ENCODE data around the gene RAN.
"Not testable (repeated sequence)": the region's sequence is repeated elsewhere in the genome, so short reads cannot be mapped to it uniquely, and the experiment has no call there.

The RAN gene

DNA sequence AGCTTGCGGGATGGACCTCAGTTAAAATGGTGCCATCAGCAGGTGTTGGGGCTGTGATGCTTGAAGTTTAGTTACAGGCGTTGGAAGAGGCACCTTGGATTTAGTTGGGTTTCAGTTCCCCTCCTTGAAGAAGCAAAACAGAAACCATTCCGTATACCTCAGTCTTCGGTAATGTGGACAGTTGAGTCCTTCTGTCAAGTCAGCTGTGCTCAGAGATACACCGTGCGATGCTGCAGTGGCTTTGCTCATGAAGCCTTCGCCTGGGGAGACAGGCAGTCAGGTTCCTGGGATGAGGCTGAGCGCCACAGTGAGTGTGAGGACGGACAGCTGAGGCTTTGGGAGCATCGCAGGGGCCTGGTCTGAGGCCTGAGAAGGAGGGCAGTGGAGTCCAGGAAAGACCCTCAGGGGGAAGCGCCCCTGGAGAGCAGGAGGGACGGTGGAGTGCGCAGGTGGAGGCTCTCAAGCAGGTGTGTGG is 7.4 kb downstream of the RAN start:
- no peak for DNase-seq

DNA sequence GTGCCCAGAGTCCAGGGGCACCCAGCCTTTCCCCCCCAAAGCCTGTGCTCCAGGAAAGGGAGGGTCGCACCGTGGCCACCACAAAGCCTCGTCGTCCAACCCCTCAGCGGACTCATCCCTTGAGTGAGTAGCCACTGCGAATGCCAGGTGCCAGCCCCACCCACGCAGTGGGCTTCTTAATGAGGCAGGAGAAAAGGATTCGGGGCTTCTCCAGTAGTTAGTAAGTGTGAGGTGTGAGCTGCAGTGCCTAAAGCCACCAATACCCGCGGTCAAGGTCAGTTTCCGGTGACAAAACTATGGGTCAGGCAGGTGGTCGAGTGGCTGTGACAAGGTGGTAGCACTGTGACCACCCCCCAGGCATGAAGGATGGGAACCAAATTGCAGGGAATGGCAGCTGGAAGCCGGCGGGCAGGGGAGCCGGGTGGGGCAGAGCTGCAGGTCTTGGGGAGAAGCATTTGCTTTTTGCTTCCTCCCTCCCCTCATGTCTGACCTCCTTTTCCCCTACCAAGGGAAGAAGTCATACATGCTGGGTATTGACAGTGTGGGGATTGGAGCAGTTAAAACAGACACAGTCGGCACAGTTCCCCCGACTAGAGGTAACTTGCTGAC is 8.0 kb downstream of the RAN start:
- DNase-seq = no peak

DNA sequence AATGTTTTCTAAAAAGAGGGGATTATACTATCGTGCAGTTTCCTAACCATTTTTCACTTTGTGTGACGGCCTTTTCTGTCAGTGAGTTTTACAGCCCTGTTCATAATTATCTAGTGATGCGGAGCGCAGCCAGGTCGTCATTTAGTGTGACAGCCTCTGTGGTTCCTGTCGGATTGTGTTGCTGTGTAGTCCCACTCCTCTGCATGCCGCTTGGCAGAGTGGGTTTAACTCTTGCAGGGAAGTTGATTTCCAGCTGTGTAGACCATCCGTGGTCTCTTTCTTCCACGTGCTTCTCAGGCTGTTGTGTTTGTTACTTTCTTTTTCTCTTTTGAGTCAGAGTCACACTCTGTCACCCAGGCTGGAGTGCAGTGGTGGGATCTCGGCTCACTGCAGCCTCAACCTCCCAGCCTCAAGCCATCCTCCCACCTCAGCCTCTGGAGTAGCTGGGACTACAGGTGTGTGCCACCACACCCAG is 8.6 kb downstream of the RAN start:
- DNase-seq = no peak

DNA sequence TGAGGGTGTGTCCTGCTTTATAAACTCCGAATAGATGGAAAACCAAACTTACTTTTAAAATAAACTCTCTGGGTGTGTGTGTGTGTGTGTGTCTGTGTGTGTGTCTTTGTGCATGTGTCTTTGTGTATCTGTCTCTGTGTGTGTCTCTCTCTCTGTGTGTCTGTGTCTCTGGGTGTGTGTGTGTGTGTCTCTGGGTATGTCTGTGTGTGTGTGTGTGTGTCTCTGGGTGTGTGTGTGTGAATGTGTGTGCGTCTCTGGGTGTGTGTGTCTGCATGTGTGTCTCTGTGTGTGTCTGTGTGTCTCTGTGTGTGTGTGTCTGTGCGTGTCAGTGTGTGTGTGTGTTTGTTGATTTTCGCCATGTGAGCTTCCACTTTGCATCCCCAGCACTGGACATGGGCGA is 9.2 kb downstream of the RAN start:
- no peak for DNase-seq

DNA sequence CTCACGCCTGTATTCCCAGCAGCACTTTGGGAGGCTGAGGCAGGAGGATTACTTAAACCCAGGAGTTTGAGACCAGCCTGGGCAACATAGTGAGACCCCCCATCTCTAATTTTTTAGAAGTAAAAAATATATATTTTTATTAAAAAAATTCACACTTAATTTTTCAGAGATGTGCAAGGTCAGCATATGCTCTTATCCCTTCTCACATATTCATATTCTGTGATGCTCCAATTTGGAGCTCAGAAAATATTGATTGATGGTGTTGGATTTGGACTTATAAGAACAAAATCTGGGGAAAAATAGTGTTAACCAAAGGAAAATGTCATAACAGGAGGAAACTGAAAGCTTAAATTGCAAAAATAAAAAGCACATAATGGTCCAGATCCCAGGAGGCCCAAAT is 9.7 kb downstream of the RAN start:
- no peak for DNase-seq

DNA sequence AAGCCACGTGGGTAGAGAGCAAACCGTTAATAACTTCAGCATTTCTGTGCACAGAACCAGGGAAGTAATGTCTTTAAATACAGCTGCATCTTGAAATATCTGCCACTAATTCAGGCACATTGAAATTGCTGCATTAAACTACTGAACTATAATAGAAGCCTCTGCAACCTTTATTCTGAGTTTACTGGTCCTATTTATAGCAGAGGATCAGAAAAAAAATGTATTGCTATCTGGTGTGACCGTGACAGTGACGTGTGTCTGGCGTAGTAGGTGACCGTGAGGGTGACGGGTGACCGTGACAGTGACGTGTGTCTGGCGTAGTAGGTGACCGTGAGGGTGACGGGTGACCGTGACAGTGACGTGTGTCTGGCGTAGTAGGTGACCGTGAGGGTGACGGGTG is 15.3 kb downstream of the RAN start:
- not testable (repeated sequence) for DNase-seq

DNA sequence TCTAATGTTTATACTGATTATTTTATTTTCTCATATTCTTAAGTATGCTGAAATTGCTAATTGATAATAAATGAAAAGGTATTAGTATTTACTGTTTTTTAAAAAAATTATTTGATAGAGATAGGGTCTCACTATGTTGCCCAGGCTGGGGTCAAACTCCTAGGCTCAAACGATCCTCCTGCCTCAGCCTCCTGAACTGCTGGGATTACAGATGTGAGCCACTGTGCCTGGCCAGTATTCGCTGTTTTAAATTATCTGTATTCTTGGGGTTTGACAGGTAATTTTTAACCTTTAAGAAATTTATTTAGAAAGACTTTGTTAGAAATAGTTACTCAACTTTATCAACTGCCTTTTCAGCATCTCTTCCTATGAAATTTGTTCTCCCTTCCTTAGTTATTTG is 32.2 kb downstream of the RAN start:
- no peak for DNase-seq

DNA sequence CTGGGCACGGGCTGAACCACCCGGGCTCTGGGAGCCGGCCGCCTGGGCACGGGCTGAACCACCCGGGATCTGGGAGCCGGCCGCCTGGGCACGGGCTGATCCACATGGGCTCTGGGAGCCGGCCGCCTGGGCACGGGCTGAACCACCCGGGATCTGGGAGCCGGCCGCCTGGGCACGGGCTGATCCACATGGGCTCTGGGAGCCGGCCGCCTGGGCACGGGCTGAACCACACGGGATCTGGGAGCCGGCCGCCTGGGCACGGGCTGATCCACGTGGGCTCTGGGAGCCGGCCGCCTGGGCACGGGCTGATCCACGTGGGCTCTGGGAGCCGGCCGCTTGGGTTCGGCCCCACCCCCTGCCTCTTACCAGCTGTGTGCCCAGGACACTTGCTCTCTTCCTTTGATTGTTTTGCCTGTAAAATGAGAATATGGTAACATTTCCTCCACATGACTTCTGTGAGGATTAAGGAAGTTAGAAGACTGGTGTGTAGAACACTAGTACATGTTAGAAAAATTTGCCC is 33.1 kb downstream of the RAN start:
- not testable (repeated sequence) for DNase-seq

DNA sequence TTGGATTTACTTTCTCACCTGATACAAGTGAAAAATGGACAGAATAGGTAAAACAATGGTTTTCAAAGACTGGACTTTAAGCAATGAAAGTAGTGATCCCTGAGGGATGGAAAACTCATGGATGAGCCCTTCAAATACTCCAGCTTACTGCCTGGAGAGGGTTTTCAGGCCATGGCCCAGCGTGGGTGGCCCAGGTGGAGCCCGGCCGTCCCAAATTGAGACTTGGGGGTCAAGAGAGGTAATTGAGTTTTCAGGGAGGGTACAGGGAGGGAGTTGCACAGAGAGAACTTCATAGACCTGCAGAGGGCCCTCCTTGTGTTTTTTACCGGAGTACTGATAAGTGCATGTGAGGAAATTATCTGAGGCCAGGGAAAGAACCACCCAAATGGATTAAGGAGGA is 37.2 kb downstream of the RAN start:
- DNase-seq = no peak

DNA sequence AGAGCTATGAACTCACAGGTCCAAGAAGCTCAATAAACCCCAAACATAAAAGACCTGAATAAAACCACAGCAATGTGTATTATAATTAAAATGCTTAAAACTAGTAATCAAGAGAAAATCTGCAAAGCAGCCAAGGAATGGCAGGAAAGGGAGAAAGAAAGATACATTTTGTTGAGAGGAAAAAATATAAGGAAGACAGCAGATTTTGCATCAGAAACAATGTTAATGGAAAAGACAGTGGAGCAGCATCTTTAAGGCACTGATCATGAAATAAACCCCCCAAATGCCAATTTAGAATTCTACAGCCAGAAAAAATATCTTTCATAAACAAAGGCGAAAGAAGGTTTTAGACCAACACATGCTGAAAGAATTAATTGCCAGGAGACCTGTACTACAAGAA is 39.3 kb downstream of the RAN start:
- no peak for DNase-seq

DNA sequence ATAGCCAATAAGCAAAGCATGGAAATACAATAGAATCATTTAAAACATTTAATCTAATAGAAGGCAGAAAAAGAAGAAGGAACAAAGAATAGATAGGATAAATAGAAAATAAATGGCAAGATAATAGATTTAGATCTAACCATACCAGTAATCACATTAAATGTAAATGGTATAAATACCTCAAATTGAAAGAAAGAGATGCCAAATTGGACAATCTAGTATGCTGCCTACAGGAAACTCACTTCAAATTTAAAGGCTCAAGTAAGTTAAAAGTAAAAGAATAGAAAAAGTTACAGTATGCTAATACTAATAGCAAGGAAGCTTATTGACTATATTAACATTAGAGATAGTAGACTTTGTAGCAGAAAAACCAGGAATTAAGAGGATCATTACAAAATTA is 40.1 kb downstream of the RAN start:
- no peak for DNase-seq

DNA sequence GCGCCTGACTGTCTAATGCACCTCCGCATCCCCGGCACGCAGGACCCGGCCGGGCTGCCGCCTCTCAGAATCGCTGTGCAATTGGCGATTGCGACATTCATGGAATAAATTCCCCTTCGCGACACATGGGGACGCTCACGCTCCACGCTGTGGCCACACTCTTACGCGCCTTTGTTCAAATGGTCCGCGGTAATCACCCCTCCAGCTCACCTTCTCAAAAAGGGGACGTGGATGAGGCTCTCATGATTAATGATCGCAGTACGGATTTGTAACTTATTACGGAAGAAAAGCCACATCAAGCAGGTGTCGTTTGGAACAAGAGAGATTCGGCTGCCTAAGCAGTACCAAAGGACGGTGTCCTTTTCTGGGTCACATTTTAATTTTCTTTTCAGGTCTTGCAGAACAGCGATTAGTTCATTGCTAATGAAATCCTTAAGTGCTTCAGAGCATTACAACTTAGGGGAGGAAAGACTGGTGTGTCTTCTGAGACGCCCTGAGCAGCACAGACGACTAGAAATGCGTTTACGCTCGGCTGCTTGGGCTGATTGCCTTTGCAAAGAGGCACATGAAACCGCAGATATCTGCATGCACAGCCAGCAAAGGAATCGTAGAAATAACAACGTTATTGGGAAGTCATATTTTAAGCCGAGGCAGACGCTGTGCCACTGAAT is 44.5 kb downstream of the RAN start:
- no peak for DNase-seq

DNA sequence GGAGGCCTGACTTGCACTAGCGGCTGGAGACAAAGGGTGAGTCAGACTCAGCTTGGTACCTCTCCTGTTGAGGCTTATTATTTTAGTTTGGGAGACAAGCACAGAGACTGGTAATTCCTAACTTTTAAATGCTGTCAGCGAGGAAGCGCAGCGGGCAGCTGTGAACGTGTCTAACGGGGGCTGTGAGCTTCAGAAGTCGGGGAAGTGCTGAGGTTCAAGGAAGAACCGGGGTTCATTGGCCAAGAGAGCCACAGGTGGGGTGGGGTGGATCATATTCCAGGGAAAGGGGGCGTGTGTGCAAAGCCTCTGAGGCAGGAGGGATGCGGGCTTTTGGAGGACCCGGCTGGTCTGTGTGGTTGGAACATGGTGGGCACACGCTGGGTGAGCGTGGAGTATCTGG is 45.7 kb downstream of the RAN start:
- DNase-seq = no peak

DNA sequence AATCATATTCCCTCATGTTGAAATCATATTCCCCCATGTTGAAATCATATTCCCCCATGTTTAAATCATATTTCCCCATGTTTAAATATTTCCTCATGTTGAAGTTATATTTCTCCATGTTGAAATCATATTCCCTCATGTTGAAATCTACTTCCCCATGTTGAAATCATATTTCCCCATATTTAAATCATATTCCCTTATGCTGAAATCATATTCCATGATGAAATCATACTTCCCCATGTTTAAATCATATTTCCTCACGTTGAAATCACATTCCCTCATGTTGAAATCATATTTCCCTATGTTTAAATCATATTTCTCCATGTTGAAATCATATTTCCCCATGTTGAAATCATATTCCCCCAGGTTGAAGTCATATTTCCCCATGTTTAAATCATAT is 47.2 kb downstream of the RAN start:
- no peak for DNase-seq

DNA sequence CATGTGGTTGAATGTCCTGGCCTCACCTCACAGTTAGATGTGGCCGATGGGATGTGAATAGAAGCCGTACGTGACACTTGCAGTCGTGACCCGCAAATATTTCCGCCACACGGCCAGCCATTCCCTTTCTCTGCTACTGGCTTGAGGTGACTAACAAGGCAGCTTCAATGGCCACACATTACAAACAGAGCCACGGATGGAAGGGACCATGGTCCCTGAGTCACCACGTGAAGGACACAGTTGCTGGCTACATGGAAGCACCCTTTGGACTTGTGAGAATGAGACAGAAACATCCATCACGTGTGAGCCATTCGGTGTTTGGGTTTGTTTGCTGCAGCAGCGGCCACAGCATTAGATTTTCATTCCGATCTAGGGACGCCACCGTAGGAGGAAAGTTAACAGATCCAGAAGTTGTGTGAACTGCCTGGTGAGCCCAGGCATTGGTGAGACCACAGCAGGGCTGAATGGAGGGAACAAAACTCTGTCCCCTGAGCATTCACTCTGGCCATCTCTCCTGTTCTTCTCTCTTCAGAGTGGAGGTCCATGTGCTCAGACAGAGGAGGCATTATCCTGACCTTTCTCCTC is 48.3 kb downstream of the RAN start:
- DNase-seq = no peak

DNA sequence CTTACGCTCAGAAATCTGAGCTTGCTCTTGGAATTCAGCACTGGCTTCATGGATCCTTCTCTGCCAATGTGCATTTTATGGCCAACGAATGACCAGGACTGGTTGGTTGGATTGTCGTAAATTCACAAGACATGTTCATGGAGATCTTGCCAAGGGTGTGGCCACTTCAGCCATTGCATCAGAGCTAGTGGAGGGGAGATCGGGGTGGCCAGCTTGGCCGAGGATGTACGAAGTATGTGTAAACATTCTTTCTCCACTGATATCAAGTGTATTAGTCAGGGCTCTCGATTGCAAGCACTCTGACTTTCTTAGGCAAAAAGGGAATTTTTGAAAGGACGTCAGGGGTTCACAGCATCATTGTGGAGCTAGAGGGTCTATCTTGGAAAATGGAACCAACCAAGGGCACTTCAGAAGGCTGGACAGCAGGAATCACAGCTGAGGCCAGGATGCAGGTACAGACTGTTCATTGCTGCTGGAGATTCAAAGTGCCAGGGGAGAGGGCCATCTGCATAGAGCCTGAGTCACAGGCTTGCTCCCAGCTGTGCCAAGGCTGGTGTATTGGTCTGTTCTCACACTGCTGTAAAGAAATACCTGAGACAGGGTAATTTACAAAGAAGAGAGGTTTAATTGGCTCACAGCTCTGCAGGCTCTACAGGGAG is 49.0 kb downstream of the RAN start:
- DNase-seq = no peak

DNA sequence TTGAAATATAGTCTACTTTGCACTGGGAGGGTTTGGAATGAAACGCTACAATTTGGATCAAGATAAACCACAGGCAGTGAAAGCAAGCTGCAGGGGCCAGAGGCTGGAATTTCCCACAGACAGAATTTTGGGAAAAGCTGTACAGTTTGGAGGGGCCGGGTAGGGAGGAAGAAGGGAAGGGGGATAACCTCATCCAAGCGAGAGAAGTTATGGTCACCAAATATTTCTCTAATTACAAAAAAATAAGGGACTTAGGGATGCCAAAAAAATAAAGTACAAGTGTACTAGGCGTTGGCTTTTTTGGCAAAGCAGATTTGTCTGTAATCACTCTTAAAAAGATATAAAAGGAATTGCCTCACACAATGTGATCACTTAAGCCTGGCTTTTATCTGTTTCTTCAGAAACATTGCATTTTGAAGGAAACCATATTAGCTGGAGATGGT is 50.7 kb downstream of the RAN start:
- DNase-seq = no peak

DNA sequence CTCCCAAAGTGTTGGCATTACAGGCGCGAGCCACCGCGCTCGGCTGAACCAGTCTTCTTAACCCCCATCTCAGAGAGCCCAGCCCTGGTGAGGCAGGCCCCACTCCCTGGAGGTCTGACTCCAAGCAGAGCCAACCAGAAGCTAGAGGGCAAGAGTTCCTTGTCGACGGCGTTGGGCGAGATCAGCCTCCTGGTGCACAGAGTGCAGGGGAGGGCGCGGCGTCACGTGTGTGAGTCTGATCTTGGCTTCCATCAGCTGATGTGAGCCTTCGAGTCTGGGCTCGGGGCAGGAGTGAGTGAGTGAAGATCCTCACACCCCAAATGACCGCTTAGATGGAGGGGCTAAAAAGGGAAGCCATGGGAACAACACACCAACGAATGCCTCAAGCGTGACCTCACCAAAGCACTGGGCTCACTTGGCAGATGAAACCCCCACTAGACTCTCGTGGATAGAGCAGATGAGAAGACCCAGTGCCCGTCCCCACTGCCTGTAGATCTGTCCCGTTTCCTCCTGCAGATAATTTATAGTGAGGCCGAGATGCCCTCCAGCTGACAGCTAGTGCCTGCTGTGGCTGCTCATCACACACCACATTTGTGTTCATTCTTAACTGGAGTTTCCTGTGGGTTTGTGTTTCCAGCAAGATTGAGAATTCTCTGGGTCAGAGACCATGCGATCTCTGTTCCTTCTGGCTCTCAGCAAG is 53.2 kb downstream of the RAN start:
- DNase-seq = no peak

DNA sequence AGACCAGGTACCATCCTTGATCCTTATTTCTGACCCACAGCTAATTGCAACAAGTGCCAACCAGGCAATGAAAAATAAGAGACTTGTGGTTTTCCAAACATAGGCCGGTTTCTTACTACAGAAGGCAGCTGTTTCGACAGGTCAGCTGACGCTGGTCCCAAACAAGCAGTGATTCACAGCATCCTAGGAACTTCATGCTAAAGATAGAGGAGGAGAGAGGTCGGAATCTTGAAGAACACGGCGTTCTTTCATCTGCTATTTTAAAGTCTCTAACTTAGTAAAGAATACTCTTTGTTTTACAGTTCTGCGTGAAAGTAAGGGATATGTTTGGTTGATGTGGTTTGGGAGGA is 53.8 kb downstream of the RAN start:
- DNase-seq = no peak

All from cortex of kidney (tissue), 1 donor.